Chondrocyte (in vitro differentiated cells): ENCODE measurements around the gene CDC26. TPM values are rescaled to one million over a fixed set of nuclear protein-coding genes. Genes with fewer than 3 reads are reported as not detected.

Experiments
- DNase-seq: peaks from one replicate; pipeline ENCODE4 v3.0.0; 2021; ENCODE audit warnings: mixed read lengths, low spot score
- H3K27ac Mint-ChIP-seq: one replicate; pipeline ENCODE4 v1.8.0; 2021; ENCODE audit warnings: mild to moderate bottlenecking, moderate library complexity, mixed read lengths; ENCODE audit not compliant: unreplicated experiment
- H3K27me3 Mint-ChIP-seq: 2 replicates; pipeline ENCODE4 v1.8.0; 2021; ENCODE audit warnings: low read depth, mixed read lengths
- H3K36me3 Mint-ChIP-seq: 2 replicates; pipeline ENCODE4 v1.8.0; 2021; ENCODE audit warnings: low read depth, mixed read lengths
- H3K4me1 Mint-ChIP-seq: 2 replicates; pipeline ENCODE4 v1.8.0; 2021; ENCODE audit warnings: low read depth, mild to moderate bottlenecking, mixed read lengths
- H3K4me3 Mint-ChIP-seq: one replicate; pipeline ENCODE4 v1.8.0; 2021; ENCODE audit warnings: mild to moderate bottlenecking, moderate library complexity, mixed read lengths; ENCODE audit not compliant: unreplicated experiment
- H3K9me3 Mint-ChIP-seq: 2 replicates; pipeline ENCODE4 v1.8.0; 2021; ENCODE audit warnings: low read depth, mixed read lengths
- CTCF ChIP-seq: fragments of 200-600 bp; sonication (generic); IDR thresholded peaks from 2 replicates; pipeline ENCODE4 v1.5.0; 2021; ENCODE audit warnings: antibody characterized with exemption, mild to moderate bottlenecking, moderate library complexity
- total RNA-seq: library from RNA; stranded (reverse); gene quantifications from 3 replicates; pipeline ENCODE4 v1.2.1, GENCODE V29; 2021

Gene CDC26
- total RNA-seq, 1 donor from 2014 or later = 20.1 TPM

- H3K36me3 Mint-ChIP-seq = peaks cover 4% of the 10 kb centered on the region
- DNase-seq = no peak
- no peaks in the 10 kb centered on the region for H3K9me3 Mint-ChIP-seq
- no peaks in the 10 kb centered on the region for H3K27me3 Mint-ChIP-seq
- H3K27ac Mint-ChIP-seq = no peak overlapping the region
- H3K4me1 Mint-ChIP-seq = peaks cover 5% of the 10 kb centered on the region
- no peak overlapping the region for H3K4me3 Mint-ChIP-seq
- TF ChIP-seq CTCF = no peak
These were observed 40.7 kb upstream of the CDC26 start for GRCh38 chr9:113316030-113316429.

- no peak overlapping the region for H3K4me3 Mint-ChIP-seq
- H3K4me1 Mint-ChIP-seq = peaks cover 5% of the 10 kb centered on the region
- TF ChIP-seq CTCF = no peak
- H3K27ac Mint-ChIP-seq = no peak overlapping the region
- peaks cover 4% of the 10 kb centered on the region for H3K36me3 Mint-ChIP-seq
- no peak for DNase-seq
- no peaks in the 10 kb centered on the region for H3K9me3 Mint-ChIP-seq
- H3K27me3 Mint-ChIP-seq = no peaks in the 10 kb centered on the region
These were observed 39.9 kb upstream of the CDC26 start for GRCh38 chr9:113315231-113315630.

- Mint-ChIP-seq H3K4me3 (no peak overlapping the region), H3K36me3 (no peaks in the 10 kb centered on the region), H3K4me1 (peaks cover 5% of the 10 kb centered on the region), H3K27me3 (no peaks in the 10 kb centered on the region), H3K27ac (no peak overlapping the region), H3K9me3 (no peaks in the 10 kb centered on the region)
- no peak for DNase-seq
- TF ChIP-seq CTCF = no peak
These were observed 37.9 kb upstream of the CDC26 start for GRCh38 chr9:113313261-113313660.

GRCh38 chr9:113311961-113312360 lies 36.6 kb upstream of the CDC26 start:
- no peak overlapping the region for H3K4me3 Mint-ChIP-seq
- no peak for TF ChIP-seq CTCF
- H3K4me1 Mint-ChIP-seq = peaks cover 5% of the 10 kb centered on the region
- no peak overlapping the region for H3K27ac Mint-ChIP-seq
- no peak for DNase-seq
- no peaks in the 10 kb centered on the region for H3K9me3 Mint-ChIP-seq
- H3K27me3 Mint-ChIP-seq = no peaks in the 10 kb centered on the region
- no peaks in the 10 kb centered on the region for H3K36me3 Mint-ChIP-seq

- DNase-seq = no peak
- no peaks in the 10 kb centered on the region for H3K36me3 Mint-ChIP-seq
- no peaks in the 10 kb centered on the region for H3K4me1 Mint-ChIP-seq
- TF ChIP-seq CTCF = no peak
- no peaks in the 10 kb centered on the region for H3K9me3 Mint-ChIP-seq
- H3K4me3 Mint-ChIP-seq = no peak overlapping the region
- no peaks in the 10 kb centered on the region for H3K27me3 Mint-ChIP-seq
- no peak overlapping the region for H3K27ac Mint-ChIP-seq
These were observed 35.2 kb upstream of the CDC26 start for GRCh38 chr9:113310538-113310937.
